Measurements from ENCODE around the gene SIL1.
"Not testable (repeated sequence)": the region's sequence is repeated elsewhere in the genome, so short reads cannot be mapped to it uniquely, and the experiment has no call there.

SIL1 gene

DNA sequence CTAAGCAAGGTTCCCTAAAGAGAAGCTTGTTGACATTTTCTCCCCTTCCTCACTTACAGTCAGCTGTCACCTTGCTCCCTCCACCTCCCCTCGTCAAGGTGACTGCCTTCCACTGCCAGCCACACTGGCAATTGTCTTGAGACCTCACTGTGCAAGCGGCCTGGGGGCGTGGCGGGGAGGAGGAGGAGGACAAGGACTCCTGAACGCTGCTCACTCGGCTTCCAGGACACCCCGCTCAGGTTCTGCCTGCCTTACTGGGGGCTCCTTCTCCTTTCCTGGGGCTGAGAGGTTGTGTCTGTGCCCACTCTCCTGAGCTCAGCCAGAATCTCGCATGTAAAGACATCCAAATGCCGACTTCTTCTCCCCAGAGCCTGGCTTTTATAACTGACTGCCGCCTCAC, 262.7 kb downstream of the SIL1 start:
- DNase-seq = no peak

DNA sequence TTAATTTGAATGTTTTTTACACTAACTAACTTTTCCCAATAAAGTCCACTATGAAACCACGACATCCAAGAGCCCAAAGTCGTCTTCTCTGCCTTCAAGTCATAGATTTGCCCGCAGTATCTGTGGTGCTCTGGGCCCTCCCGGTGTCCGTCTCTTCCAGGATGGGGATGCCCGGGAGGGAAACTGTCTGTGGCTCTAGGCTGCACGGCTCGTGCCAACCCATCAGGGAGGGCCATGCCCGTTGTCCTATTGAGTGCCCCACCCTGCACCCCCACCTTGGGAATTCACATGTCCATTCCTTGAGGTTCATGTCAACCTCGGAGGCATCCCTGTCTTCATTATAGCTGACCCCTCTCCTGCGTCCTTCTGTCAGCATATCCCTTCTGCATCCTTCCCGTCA, 263.2 kb downstream of the SIL1 start:
- DNase-seq = no peak

DNA sequence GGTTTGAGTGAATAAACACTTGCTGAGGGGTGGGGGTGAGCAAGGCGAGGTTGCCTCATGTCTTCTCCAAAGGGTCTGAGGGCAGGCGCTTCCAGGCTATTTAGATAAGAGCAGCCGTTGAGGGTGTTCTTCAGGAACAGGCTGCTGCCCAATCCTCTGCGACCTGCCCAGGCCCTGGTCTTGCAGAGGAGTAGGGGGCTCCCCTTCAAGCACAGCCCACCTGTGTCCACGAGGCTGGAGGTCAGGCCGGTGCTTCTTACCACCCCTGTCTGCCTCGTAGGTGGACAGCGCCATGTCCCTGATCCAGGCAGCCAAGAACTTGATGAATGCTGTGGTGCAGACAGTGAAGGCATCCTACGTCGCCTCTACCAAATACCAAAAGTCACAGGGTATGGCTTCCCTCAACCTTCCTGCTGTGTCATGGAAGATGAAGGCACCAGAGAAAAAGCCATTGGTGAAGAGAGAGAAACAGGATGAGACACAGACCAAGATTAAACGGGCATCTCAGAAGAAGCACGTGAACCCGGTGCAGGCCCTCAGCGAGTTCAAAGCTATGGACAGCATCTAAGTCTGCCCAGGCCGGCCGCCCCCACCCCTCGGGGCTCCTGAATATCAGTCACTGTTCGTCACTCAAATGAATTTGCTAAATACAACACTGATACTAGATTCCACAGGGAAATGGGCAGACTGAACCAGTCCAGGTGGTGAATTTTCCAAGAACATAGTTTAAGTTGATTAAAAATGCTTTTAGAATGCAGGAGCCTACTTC, 264.5 kb downstream of the SIL1 start:
- DNase-seq = no peak

DNA sequence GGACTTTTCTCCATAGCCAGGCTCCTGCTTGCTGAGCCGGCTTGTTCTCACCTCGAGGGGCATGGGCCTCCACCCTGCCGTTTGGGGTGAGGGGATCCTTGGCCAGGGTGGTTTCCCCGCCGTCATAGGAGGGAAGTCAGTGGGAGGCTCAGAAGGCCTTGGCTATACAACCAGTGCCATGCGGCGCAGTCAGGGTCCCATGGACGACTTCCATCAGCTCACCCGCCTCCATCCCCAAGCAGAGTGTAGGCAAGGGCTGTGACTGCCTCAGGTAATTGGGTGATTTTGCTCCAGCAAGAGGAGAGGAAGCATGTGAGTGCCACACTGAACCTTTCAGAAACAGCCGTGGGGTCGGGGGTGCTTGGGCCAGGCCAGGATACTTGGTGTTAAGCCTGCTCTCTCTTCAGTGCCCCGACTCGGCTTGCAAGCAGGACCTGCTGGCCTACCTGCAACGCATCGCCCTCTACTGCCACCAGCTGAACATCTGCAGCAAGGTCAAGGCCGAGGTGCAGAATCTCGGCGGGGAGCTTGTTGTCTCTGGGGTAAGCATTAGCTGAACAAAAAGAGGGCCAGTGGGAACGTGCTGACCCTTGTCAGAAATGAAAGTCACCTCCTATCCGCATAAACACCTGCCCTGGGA, 265.9 kb downstream of the SIL1 start:
- no peak for DNase-seq

DNA sequence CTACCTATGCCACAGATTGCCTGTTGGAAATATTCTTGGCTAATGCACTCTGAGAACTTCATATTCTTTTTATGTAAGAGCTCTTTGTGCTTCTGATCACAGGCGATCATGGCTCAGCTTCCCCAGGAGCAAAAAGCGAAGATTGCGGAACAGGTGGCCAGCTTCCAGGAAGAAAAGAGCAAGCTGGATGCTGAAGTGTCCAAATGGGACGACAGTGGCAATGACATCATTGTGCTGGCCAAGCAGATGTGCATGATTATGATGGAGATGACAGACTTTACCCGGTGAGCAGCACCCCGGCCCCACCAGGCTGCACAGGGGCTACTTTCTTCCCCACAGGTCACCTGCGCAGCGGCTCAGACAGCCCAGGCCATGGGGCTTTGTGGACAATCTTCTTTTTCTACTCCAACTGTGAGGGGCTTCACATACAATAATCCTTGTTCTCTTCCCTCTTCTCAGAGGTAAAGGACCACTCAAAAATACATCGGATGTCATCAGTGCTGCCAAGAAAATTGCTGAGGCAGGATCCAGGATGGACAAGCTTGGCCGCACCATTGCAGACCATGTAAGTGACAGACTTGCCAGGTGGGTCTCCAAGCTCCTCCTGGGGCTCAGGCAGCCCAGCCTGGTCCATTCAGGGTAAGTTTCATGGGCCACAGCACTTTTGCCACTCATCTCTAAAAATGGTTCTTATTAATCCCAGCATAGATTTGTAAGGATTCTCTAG, 267.6 kb downstream of the SIL1 start:
- DNase-seq = no peak

DNA sequence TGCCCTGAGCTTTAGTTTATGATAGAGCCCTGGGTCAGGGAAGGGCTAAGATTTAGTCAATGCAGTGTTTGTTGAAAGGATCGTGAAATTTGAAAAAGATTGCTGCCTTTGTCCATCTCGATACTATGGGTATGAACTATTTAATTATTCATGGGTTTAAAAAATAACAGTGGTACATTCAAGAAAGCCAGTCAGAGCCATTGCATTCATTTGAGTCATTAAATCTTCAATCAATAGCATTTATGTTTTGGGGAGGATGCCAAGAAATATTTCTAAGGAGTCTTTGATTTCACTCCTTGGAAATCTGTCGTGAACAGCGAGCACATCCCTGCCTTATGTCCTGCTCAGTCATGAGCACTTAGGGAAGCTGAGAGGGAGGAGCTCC, 268.6 kb downstream of the SIL1 start:
- no peak for DNase-seq

DNA sequence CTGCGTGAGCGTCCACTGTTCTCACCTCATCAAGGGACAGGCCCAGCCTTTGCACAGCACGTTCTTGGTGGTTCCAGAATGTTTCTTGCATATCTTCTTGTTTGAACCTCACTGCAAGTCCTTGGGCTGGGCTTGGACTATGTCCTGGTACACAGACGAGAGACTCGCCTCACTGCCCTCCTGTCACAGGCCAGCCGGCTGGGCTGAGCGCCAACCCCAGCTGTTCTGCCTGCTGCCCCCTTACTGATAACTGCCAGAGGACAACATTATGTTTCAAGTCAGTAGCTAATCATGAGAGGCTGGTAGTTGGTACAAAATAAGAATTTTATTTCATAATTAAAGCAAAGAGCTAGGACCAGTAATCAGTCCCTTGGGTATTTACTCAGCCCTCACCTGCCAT, 270.2 kb downstream of the SIL1 start:
- DNase-seq = no peak

DNA sequence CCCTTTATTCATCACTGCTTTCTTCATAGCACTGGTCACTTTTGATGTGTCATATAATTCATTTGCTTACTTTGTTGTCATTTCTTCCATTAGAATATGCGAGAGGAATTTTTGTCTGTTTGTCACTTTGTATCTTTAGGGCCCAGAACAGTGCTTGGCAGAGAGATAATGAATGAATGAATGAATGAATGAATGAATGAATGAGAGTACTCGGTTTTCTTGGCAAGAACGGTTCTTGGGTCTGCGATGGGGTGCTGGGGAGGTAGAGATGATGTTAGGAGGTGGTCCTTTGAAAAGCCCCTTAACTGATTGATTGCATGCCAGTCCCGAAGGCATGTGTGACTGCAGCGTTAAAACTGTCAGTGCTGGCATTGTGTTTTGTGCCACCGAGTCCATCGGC, 270.6 kb downstream of the SIL1 start:
- no peak for DNase-seq

DNA sequence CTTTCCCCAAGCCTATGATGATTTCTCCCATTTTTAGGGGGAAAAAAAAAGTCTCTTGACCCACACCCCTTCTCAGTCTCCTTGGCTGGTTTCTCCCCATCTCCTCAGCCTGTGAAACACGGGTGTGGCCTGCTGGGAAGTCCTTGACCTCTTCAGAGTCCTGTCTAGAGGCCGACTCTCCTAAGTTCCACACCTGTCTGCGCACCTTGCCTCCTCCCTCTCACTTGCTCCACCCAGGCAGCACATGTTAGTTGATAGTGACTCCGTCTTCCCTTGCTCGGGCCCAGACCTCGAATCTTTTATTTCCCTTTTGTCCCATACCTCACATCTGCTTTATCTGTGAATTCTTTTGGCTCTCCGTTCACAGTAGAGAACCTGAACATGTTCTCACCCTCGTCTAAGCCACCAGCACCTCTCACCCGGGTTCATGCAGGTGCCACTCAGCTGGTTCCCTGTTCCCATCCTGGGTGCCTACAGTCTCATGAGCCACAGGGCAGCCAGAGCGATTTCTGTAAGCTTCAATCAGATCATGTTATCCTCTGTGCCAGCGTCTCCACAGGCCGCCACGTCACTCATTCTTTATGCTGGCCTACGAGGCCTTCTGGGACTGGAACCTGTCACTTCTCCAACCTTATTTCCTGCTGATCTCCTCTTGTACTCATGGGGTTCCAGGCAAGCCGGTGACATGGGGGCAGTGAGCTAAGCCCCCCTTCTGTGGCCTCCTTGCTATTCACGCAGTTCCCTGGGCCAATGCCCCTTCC, 271.3 kb downstream of the SIL1 start:
- no peak for DNase-seq

DNA sequence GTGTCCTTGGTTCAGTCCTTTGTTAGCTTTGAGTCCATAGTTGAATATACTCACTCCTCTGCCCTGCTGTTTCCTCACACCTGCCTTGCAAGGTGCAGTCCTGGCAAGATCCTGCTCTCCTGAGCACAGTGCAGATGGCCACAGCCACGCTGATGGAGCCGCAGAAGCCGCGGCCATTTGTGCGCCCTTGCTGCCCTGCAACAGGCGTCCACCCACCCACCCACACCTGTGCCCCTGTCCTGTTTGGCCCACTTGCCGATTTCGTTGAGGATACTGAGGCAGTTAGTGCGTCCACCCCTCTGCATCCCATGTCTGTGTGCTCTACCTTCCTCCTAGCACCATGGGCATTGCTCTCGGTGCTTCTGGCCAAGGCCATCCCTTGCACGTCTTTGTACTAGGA, 271.9 kb downstream of the SIL1 start:
- DNase-seq = no peak

DNA sequence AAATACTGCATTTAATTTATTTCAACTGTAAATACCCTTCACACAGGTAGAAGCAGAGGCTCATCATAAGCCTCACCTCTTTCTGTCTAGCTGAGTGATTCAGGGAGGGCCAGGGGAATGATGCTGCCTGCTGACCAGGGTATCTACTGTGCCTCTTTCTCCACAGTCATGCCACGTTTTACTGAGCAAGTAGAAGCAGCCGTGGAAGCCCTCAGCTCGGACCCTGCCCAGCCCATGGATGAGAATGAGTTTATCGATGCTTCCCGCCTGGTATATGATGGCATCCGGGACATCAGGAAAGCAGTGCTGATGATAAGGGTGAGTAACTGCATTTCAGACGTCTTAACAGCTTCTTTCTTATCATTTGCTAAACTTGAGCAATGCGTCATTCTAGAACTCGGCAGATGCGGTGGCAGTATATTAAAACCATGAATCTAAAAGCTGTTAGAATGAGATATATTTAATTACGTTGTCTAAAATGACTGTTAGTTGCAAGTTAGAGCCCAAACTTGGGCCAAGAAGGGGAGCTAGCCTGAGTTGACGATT, 273.0 kb downstream of the SIL1 start:
- no peak for DNase-seq

DNA sequence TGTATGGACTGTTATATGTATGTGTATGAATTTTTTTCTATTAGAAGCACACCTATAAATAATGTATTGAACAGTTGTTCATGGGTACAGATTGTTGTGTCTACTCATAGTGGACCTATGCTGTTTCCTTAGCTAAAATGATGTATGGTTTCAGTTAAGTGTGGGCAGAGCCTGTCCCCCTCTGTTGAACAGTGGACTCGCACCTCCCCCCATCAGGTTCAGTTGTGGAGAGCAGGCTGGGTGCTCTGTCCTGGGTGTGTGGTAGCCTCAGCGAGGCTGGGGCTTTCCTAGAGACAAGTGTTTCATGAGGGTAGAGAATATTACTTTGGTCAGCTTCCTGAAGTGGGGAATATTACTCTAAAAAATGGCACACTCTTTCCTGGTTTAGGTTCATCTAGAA, 275.7 kb downstream of the SIL1 start:
- DNase-seq = no peak

DNA sequence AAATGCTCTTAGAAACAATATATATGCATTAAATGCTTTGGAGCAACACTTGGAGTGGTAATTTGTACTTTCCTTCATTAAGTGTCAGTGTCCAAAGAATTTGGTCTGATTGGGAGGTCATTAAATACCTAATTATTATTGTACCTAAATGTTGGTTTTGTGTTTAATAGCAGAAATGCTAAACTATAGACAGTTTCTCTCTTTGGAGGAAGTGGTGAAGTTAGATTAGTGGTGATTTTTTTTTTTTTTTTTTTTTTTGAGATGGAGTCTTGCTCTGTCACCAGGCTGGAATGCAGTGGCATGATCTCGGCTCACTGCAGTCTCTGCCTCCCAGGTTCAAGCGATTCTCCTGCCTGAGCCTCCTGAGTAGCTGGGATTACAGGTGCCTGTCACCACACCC, 276.8 kb downstream of the SIL1 start:
- DNase-seq = not testable (repeated sequence)

DNA sequence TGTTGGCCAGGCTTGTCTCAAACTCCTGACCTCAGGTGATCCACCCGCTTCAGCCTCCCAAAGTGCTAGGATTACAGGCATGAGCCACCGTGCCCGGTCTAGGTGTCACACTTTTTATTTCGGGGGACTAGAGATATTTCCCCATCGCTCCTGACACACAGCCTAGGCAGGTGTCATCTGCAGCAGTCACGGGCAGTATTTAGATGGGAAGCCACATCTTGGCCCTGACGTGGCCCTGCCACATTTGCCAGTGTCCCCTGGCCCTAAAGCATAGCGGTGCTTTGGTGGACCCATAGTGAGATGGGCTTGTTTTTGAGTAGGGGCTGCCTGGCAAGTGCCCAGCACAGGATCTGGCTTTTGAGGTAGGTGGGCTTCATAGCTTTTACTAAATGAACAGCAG, 278.0 kb downstream of the SIL1 start:
- DNase-seq = no peak

DNA sequence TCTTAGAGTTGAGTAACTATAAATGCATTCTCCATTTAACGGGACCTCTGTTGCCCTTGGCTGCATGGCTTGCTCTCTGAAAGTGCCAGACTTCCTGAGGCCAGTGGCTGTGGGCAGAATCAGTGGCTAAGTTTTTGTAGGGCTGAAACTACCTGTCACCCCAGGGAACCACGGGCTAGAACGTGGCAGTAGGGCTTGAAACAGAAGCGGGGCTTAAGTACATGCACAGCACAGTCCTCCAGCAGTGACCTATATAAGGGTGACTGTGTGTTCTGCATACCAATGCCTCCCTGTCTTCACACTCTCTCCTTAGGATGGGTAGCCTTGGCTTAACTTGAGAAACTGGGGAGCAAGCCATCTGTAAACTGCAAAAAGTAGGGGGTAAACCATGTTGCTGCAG, 279.5 kb downstream of the SIL1 start:
- DNase-seq = no peak

DNA sequence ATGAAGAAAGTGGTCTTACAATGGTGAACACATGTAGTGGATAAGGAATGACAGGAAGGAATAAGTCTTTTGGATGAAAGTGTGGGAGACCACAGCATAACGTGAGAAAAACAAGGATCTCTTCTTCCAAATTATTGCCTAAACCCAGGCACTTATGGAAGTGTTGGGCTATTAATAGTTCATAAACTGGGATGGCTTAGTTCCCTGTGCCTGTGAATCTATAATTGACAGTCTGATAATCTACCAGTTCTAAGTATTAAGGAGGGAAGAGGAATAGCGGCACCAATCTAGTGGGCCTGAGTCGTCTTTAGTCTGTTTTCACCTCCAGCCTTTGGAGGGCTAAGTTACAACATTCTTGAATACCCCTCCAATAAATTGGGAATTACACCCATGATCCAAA, 283.8 kb downstream of the SIL1 start:
- DNase-seq = no peak

DNA sequence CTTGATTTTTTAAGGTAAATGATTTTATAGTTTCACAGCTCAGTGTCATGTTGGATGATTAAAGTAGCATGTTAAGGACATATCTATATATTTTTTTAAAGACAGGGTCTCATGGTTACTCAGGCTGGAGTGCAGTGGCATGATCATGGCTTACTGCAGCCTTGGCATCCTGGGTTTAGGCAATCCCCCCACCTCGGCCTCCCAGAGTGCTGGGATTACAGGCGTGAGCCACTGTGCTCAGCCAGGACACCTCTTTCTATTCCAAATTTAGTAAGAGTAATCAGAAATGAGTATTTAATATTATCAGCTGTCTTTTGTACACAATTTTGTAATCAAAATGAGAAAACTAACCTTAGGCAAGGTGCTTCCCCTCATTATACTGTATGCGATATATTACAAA, 284.4 kb downstream of the SIL1 start:
- DNase-seq = no peak

DNA sequence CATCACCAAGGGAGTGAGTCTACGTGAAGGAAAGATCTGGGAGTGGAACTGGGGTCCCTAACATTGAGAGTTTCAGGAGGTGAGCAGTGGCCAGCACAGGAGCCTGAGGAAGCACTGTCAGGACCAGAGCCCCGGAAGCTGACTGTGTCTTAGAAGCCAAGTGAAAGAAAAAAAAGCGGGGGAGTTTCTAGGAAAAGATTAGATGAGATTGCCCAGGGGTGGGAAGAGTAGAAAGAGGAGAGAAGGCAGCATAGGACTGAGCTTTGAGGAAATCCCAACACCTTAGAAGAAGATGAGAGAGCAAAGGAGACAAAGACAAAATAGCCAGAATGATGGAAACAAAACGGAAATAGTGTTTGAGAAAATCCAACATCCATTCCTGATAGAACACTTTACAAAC, 286.1 kb downstream of the SIL1 start:
- no peak for DNase-seq

DNA sequence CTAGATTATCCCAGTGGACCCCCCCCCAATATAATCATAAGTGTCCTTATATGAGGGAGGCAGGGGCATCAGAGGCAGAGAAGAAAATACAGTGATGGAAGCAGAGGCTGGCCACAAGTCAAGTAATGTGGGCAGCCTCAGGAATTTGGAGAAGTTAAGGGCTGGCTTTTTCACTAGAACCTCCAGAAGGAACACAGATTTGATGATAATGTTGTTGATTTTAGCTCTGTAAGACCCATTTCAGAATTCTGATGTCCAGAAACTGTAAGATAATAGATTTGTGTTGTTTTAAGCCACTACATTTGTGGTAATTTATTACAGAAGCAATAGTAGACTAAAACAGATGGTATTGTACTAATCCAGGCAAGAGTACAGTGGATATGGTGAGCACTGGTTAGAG, 286.7 kb downstream of the SIL1 start:
- DNase-seq = no peak

DNA sequence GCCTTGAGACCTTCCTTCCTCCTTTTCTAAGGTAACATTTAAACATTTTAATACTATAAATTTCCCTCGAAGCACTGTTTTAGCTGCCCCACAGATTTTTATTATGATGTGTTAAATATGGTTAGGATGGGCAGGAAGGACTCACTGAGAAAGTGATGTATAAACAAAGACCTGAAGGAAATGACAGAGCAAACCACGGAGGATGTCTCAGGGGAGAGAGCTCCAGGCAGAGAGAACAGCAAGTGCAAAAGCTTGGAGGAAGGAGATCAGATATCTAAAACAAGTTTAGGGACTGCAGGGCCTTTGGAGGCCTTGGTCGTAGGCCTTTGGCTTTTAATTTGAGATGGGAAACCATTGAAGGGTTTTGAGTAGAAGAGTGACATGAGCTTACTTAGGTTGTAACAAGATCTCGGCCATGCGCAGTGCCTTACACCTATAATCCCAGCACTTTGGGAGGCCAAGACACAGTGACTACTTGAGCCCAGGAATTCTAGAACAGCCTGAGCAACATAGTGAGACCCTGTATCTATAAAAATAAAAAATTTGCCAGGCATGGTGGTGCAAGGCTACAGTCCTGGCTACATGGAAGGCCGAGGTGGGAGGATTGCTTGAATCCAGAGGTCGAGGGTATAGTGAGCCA, 287.5 kb downstream of the SIL1 start:
- DNase-seq = no peak

DNA sequence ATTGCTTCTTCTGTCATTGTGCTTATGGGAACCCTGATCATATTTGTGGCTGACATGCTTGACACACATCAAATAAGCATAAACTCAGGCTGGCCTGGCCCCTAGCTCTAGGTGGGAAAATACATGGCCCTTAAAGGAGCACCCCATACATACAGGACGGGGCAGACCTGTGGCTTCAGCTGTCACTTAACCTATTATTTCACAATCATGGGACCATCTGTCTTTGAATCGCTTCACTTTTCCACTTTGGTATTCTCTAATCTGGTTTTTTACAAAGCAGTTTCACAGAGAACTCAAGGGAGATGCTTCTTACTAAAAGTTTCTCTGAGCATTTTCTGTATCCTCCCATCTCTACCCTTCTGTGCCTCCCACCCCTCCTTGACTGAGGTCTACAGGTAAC, 288.4 kb downstream of the SIL1 start:
- no peak for DNase-seq

DNA sequence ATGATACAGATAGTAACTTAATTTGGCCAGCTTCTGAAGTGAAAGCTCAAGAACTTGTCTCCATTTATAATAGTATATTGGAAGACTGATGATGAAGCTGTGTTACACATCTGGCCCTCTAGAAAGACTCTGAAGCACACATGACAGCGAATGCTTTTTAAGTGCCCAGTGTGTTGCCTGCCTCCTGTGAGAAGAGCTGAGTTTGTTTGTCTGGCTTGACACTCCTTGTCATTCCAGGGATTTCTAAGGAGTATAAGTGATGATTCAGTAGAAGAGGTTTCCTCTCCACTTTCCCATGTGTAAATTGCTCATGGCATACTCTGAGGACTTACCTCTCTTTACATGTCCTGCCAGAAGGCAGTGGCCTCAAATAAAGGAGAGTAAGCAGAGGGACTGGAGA, 292.6 kb downstream of the SIL1 start:
- DNase-seq = no peak

Measured in stimulated activated CD4-positive, alpha-beta T cell treated with anti-CD3 and anti-CD28 coated beads, Interleukin-4, amount 100 ng/mL, for 24 hours (primary cell).